GM12873 (cell line): Measurements from ENCODE around the gene FERMT2.

Source experiments
- CTCF ChIP-seq: IDR thresholded peaks from 2 replicates; pipeline ENCODE4 v1.5.1; 2012; ENCODE audit warnings: low read depth, mild to moderate bottlenecking, moderate library complexity, low read length, control low read depth; ENCODE audit not compliant: insufficient read depth; ENCODE audit errors: missing control alignments

FERMT2 gene

GRCh38 chr14:52836063-52836462, 114.8 kb downstream of the FERMT2 start:
- no peak for TF ChIP-seq CTCF

GRCh38 chr14:52835122-52835903, 115.5 kb downstream of the FERMT2 start:
- TF ChIP-seq CTCF: no peak

GRCh38 chr14:52834440-52834842, 116.4 kb downstream of the FERMT2 start:
- TF ChIP-seq CTCF: no peak

- TF ChIP-seq CTCF: no peak
Observed at GRCh38 chr14:52833891-52834290, 117.0 kb downstream of the FERMT2 start.

- TF ChIP-seq CTCF: no peak
Observed at GRCh38 chr14:52829527-52830185, 121.2 kb downstream of the FERMT2 start.

- TF ChIP-seq CTCF: no peak
Observed at GRCh38 chr14:52827426-52827825, 123.4 kb downstream of the FERMT2 start.

- TF ChIP-seq CTCF: no peak
Observed at GRCh38 chr14:52825085-52825484, 125.8 kb downstream of the FERMT2 start.
